Heart left ventricle (tissue), 13 donors: Measurements from ENCODE around the gene MRPL55.

ENCODE experiments used
- POLR2A ChIP-seq, 2 donors: fragments of 450-650 bp; IDR thresholded peaks; one replicate each; pipeline ENCODE4 v1.6.1; 2017; ENCODE audit warnings: antibody characterized with exemption in 2 of 2, mild to moderate bottlenecking in 2 of 2, moderate library complexity in 2 of 2
- TF ChIP-seq, protein P1 (sequence below), 12 donors: fragments of 200-600 bp; sonication (generic) in 4 of 12; IDR thresholded peaks; one replicate each; pipeline versions ENCODE4 v1.5.0 to v1.8.0; 2018 to 2022; ENCODE audit warnings: antibody characterized with exemption in 12 of 12, mild to moderate bottlenecking in 5 of 12
- donor health status: ischemic (EF 13 %, LVEDD 7.1; RV severe dilation, severe dysfunction).
- donor health status: DM: no; HTN: yes; CAD: no.
- donor health status: DM: no; HTN: no; CAD: no.
- donor health status: ischemic (EF 25% LVEDD 6.9; RV normal size, moderate dysfunction).
- donor health status: ischemic (EF 25% LVEDD 5.7; RV mildly dilated, moderate dysfunction).
- donor health status: ischemic (EF 35%, LVEDD 5.7; RV mildly dilated, moderate dysfunction).
- donor health status: nonischemic (EF 11% LVEDD 7.7; RV severe dilation, severe dysfunction).
- donor health status: DM: yes; HTN: yes; CAD: no.
- donor health status: PGD.
- donor health status: ischemic (EF 29% LVEDD 5.4; RV normal size, mild dysfunction).
- donor health status: nonischemic (EF 23%, LVEDD 6.1; RV moderate dilation, normal function).

DNA sequence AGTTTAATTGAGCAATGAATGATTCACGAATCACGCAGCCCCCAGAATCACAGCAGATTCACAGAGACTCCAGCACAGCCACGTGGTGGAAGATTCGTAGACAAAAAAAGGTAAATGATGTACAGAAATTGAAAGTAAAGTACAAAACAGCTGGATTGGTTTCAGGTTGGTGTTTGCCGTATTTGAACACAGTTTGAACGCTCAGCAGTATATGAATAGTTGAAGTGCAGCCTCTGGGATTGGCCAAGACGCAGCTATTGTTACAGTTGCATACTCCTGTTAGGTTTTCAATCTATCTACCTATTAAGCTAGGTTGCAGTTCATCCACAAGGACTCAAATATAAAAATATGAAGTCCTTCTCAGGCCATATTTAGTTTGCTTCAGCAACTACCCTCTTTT lies 3.1 kb upstream of the MRPL55 start:
- no peak for TF ChIP-seq POLR2A (IDR thresholded peaks at IDR 0.05)
- TF ChIP-seq, protein P1, sequence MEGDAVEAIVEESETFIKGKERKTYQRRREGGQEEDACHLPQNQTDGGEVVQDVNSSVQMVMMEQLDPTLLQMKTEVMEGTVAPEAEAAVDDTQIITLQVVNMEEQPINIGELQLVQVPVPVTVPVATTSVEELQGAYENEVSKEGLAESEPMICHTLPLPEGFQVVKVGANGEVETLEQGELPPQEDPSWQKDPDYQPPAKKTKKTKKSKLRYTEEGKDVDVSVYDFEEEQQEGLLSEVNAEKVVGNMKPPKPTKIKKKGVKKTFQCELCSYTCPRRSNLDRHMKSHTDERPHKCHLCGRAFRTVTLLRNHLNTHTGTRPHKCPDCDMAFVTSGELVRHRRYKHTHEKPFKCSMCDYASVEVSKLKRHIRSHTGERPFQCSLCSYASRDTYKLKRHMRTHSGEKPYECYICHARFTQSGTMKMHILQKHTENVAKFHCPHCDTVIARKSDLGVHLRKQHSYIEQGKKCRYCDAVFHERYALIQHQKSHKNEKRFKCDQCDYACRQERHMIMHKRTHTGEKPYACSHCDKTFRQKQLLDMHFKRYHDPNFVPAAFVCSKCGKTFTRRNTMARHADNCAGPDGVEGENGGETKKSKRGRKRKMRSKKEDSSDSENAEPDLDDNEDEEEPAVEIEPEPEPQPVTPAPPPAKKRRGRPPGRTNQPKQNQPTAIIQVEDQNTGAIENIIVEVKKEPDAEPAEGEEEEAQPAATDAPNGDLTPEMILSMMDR (IDR thresholded peaks at IDR 0.05) = no peak
